GM04504 (cell line): Measurements from ENCODE around the gene ARHGAP8.

Experiments
- DNase-seq: peaks from one replicate; pipeline ENCODE4 v3.0.0-alpha.2; 2012; ENCODE audit warnings: low read depth

ARHGAP8 gene

GRCh38 chr22:44752285-44753188, at the start of gene ARHGAP8:
TSS of gene ARHGAP8 (plus strand) at chr22:44752575. CDS start at chr22:44786528, 33,953 bp downstream.
- no peak for DNase-seq

- DNase-seq: no peak
Observed at GRCh38 chr22:44703255-44703870, 49.0 kb upstream of the ARHGAP8 start.

GRCh38 chr22:44704159-44705021, 48.0 kb upstream of the ARHGAP8 start:
- no peak for DNase-seq

GRCh38 chr22:44705022-44705297, 47.4 kb upstream of the ARHGAP8 start:
- DNase-seq: no peak

GRCh38 chr22:44706488-44706887, 45.9 kb upstream of the ARHGAP8 start:
- no peak for DNase-seq

- DNase-seq: no peak
Observed at GRCh38 chr22:44707178-44707577, 45.2 kb upstream of the ARHGAP8 start.

- DNase-seq: no peak
Observed at GRCh38 chr22:44707752-44708151, 44.6 kb upstream of the ARHGAP8 start.

GRCh38 chr22:44709881-44710392, 42.4 kb upstream of the ARHGAP8 start:
- DNase-seq: no peak

- no peak for DNase-seq
Observed at GRCh38 chr22:44710474-44711240, 41.7 kb upstream of the ARHGAP8 start.

GRCh38 chr22:44711241-44711560, 41.2 kb upstream of the ARHGAP8 start:
- no peak for DNase-seq

- no peak for DNase-seq
Observed at GRCh38 chr22:44711690-44712555, 40.5 kb upstream of the ARHGAP8 start.

GRCh38 chr22:44712962-44713361, 39.4 kb upstream of the ARHGAP8 start:
- DNase-seq: no peak

- no peak for DNase-seq
Observed at GRCh38 chr22:44714703-44715350, 37.5 kb upstream of the ARHGAP8 start.

GRCh38 chr22:44718418-44718817, 34.0 kb upstream of the ARHGAP8 start:
- no peak for DNase-seq

- DNase-seq: no peak
Observed at GRCh38 chr22:44719586-44720368, 32.6 kb upstream of the ARHGAP8 start.

- no peak for DNase-seq
Observed at GRCh38 chr22:44721213-44721612, 31.2 kb upstream of the ARHGAP8 start.

- no peak for DNase-seq
Observed at GRCh38 chr22:44722611-44723010, 29.8 kb upstream of the ARHGAP8 start.

- no peak for DNase-seq
Observed at GRCh38 chr22:44723801-44724200, 28.6 kb upstream of the ARHGAP8 start.

GRCh38 chr22:44724416-44724815, 28.0 kb upstream of the ARHGAP8 start:
- DNase-seq: no peak

- DNase-seq: no peak
Observed at GRCh38 chr22:44724859-44725258, 27.5 kb upstream of the ARHGAP8 start.
